HT1080 (cell line): ENCODE data around the gene PCCA. TPM values are rescaled to one million over a fixed set of nuclear protein-coding genes. Genes with fewer than 3 reads are reported as not detected.

Experiments used
- DNase-seq: peaks from one replicate; pipeline ENCODE4 v3.0.0-alpha.2; 2015; ENCODE audit warnings: low read depth
- total RNA-seq: library from RNA; depleted of rRNA; stranded (reverse); fragments of >200 nt; shearing (Covaris generic); gene quantifications from 2 replicates; pipeline ENCODE4 v1.2.3, GENCODE V29; 2014

Gene PCCA
- total RNA-seq, 1 experiment from 2014 or later = 17.0 TPM

GRCh38 chr13:100460266-100460665 is 371.4 kb downstream of the PCCA start:
- no peak for DNase-seq

GRCh38 chr13:100460791-100461190 is 371.9 kb downstream of the PCCA start:
- DNase-seq = no peak

GRCh38 chr13:100461309-100462030 is 372.6 kb downstream of the PCCA start:
- DNase-seq = no peak

- no peak for DNase-seq
Observed at GRCh38 chr13:100464006-100464405, 375.1 kb downstream of the PCCA start.

- DNase-seq = no peak
Observed at GRCh38 chr13:100465558-100465957, 376.7 kb downstream of the PCCA start.

- no peak for DNase-seq
Observed at GRCh38 chr13:100470866-100471505, 382.1 kb downstream of the PCCA start.

- no peak for DNase-seq
Observed at GRCh38 chr13:100473087-100473486, 384.2 kb downstream of the PCCA start.

- DNase-seq = no peak
Observed at GRCh38 chr13:100473501-100474044, 384.7 kb downstream of the PCCA start.

- DNase-seq = no peak
Observed at GRCh38 chr13:100476963-100477362, 388.1 kb downstream of the PCCA start.

- no peak for DNase-seq
Observed at GRCh38 chr13:100478107-100478809, 389.4 kb downstream of the PCCA start.

GRCh38 chr13:100480676-100481075 is 391.8 kb downstream of the PCCA start:
- no peak for DNase-seq

- DNase-seq = no peak
Observed at GRCh38 chr13:100483139-100483538, 394.2 kb downstream of the PCCA start.

- no peak for DNase-seq
Observed at GRCh38 chr13:100483841-100484381, 395.0 kb downstream of the PCCA start.

- no peak for DNase-seq
Observed at GRCh38 chr13:100484702-100485101, 395.8 kb downstream of the PCCA start.

GRCh38 chr13:100485265-100485664 is 396.4 kb downstream of the PCCA start:
- DNase-seq = no peak

- DNase-seq = no peak
Observed at GRCh38 chr13:100490692-100491091, 401.8 kb downstream of the PCCA start.

- DNase-seq = no peak
Observed at GRCh38 chr13:100491164-100491842, 402.4 kb downstream of the PCCA start.

GRCh38 chr13:100493418-100493817 is 404.5 kb downstream of the PCCA start:
- DNase-seq = no peak

GRCh38 chr13:100495455-100495854 is 406.6 kb downstream of the PCCA start:
- no peak for DNase-seq

GRCh38 chr13:100497389-100497788 is 408.5 kb downstream of the PCCA start:
- peak; percentile 74 for DNase-seq

GRCh38 chr13:100502446-100502845 is 413.6 kb downstream of the PCCA start:
- no peak for DNase-seq
